ENCODE measurements around the gene TMEM263. TPM values are rescaled to one million over a fixed set of nuclear protein-coding genes. Genes with fewer than 3 reads are reported as not detected.

Gene TMEM263
- total and polyA plus RNA-seq, 12 donors, result 12.1 to 64.7 (median 45.4) TPM

DNA sequence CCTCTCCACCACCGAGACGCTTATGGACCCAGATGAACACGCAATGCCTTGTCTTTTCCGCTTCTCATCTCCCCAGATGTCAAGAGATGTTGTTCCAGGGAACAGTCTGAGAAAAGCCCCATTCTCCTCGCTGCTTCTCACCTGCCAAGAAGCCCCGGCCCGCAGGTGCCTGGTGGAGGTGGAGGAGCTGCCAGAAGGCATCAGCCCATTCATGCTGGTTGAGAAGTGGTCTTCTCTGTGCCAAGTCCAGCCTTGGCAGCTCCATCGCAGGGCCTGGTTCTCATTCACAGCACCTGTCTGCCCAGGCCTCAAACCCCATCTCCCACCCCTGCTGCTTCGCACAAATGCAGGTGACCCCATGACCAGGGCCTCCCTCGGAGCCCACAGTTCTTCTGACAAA, 42.3 kb upstream of the TMEM263 start:
- DNase-seq, result no peak
- no peaks in the 10 kb centered on the region for H3K4me1 ChIP-seq (replicated peaks in 1 of 2)
- intact Hi-C loops (cut with DNase I), result no loop called here
- WGBS, 4 donors, result 90 to 96% (median 94%) methylated on average over 8 to 10 of the region's 10 CpGs
- H3K9me3 ChIP-seq (replicated peaks in 1 of 3), result no peaks in the 10 kb centered on the region
- no peaks in the 10 kb centered on the region for H3K36me3 ChIP-seq (replicated peaks in 1 of 2)
- no peak overlapping the region for H3K4me3 ChIP-seq
- H3K27me3 ChIP-seq, result peaks cover 10% of the 10 kb centered on the region
- TF ChIP-seq CTCF (IDR thresholded peaks at IDR 0.05) (no peak), POLR2A (IDR thresholded peaks at IDR 0.05) (no peak)
- H3K27ac ChIP-seq, result no peak overlapping the region

- Histone ChIP-seq H3K4me3 (no peak overlapping the region), H3K27me3 (peaks cover 3% of the 10 kb centered on the region), H3K36me3 (replicated peaks in 1 of 2) (no peaks in the 10 kb centered on the region), H3K4me1 (replicated peaks in 1 of 2) (no peaks in the 10 kb centered on the region), H3K9me3 (replicated peaks in 1 of 3) (no peaks in the 10 kb centered on the region), H3K27ac (no peak overlapping the region)
- TF ChIP-seq POLR2A (IDR thresholded peaks at IDR 0.05), result no peak
- no peak for TF ChIP-seq CTCF (IDR thresholded peaks at IDR 0.05)
- intact Hi-C loops (cut with DNase I), result no loop called here
- 84 to 92% (median 86%) methylated on average over 3 of the region's 3 CpGs for WGBS, 4 donors
- no peak for DNase-seq
Measured at GRCh38 chr12:106914796-106915634, 40.7 kb upstream of the TMEM263 start.

DNA sequence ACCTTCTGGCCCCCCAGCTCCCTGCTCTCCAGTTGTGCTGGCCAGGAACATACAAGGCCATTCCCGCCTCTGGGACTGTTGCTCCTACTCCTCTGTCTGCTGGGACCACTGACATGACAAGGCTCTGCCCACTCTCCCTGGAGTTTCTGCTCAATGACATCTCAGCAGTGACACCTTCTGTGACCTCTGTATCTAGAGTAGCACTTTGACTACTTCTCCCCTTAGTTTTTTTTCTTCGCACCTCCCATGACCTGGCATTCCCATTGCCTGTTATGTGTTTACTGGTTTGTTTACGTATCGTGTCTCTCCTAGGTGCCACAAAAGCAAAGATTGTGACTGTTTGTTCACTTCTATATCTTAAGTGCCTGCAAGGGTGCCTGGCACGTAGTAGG, 40.1 kb upstream of the TMEM263 start:
- DNase-seq, result no peak
- intact Hi-C loops (cut with DNase I), result no loop called here

DNA sequence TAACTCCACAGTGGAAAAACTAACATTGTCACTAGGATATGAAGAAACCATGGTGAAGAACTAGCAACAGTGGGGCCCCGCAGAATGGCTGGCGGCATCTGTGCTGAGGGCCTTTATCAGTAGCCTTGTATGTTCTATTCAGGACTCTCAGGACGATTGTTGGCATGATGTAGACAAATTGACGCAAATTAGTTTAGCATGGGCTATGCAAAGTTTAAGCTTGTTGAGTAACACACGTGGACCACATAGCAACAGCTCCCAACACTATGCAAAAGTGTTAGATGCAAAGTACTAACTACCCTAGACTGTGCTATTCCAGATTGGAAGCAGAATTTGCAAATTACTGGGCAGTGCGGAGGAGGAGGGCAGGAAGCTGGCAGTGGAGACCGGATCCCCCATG, 38.2 kb upstream of the TMEM263 start:
- H3K27ac ChIP-seq, result no peak overlapping the region
- no peaks in the 10 kb centered on the region for H3K4me1 ChIP-seq (replicated peaks in 1 of 2)
- no peaks in the 10 kb centered on the region for H3K36me3 ChIP-seq (replicated peaks in 1 of 2)
- H3K9me3 ChIP-seq (replicated peaks in 1 of 3), result no peaks in the 10 kb centered on the region
- 66 to 75% (median 69%) methylated on average over 7 of the region's 7 CpGs for WGBS, 4 donors
- TF ChIP-seq CTCF (IDR thresholded peaks at IDR 0.05) (no peak), POLR2A (IDR thresholded peaks at IDR 0.05) (no peak)
- no peak for DNase-seq
- intact Hi-C loops (cut with DNase I), result no loop called here
- H3K4me3 ChIP-seq, result no peak overlapping the region
- no peaks in the 10 kb centered on the region for H3K27me3 ChIP-seq

More for the DNA sequence above, 40.1 kb upstream of the TMEM263 start:
- WGBS, 4 donors, result 72 to 94% (median 84%) methylated on average over 5 of the region's 5 CpGs
- TF ChIP-seq POLR2A (IDR thresholded peaks at IDR 0.05), result no peak
- TF ChIP-seq CTCF (IDR thresholded peaks at IDR 0.05), result no peak
- H3K4me1 ChIP-seq (replicated peaks in 1 of 2), result no peaks in the 10 kb centered on the region
- no peak overlapping the region for H3K27ac ChIP-seq
- peaks cover 1% of the 10 kb centered on the region for H3K27me3 ChIP-seq
- H3K4me3 ChIP-seq, result no peak overlapping the region
- H3K36me3 ChIP-seq (replicated peaks in 1 of 2), result no peaks in the 10 kb centered on the region
- H3K9me3 ChIP-seq (replicated peaks in 1 of 3), result no peaks in the 10 kb centered on the region
